ENCODE data around the gene MYH3.

Gene MYH3

GRCh38 chr17:10603931-10604330 lies 53.2 kb downstream of the MYH3 start:
- TF ChIP-seq CTCF (conservative IDR thresholded peaks at IDR 0.05) (no peak), ZFX (IDR thresholded peaks at IDR 0.05) (no peak)
- no peak overlapping the region for H3K27ac ChIP-seq

GRCh38 chr17:10600571-10600970 lies 56.5 kb downstream of the MYH3 start:
- no peak overlapping the region for H3K27ac ChIP-seq
- TF ChIP-seq CTCF (conservative IDR thresholded peaks at IDR 0.05) (no peak), ZFX (IDR thresholded peaks at IDR 0.05) (no peak)

GRCh38 chr17:10598621-10599020 lies 58.5 kb downstream of the MYH3 start:
- no peak for TF ChIP-seq ZFX (IDR thresholded peaks at IDR 0.05)
- no peak for TF ChIP-seq CTCF (conservative IDR thresholded peaks at IDR 0.05)
- no peak overlapping the region for H3K27ac ChIP-seq

GRCh38 chr17:10589553-10590145 lies 67.5 kb downstream of the MYH3 start:
- TF ChIP-seq CTCF (conservative IDR thresholded peaks at IDR 0.05) = no peak
- TF ChIP-seq ZFX (IDR thresholded peaks at IDR 0.05) = no peak
- no peak overlapping the region for H3K27ac ChIP-seq

GRCh38 chr17:10585529-10585928 lies 71.6 kb downstream of the MYH3 start:
- no peak overlapping the region for H3K27ac ChIP-seq
- TF ChIP-seq CTCF (conservative IDR thresholded peaks at IDR 0.05) = no peak
- TF ChIP-seq ZFX (IDR thresholded peaks at IDR 0.05) = no peak

GRCh38 chr17:10583834-10584233 lies 73.3 kb downstream of the MYH3 start:
- H3K27ac ChIP-seq = no peak overlapping the region
- no peak for TF ChIP-seq CTCF (conservative IDR thresholded peaks at IDR 0.05)
- TF ChIP-seq ZFX (IDR thresholded peaks at IDR 0.05) = no peak

- no peak for TF ChIP-seq CTCF (conservative IDR thresholded peaks at IDR 0.05)
- TF ChIP-seq ZFX (IDR thresholded peaks at IDR 0.05) = no peak
- H3K27ac ChIP-seq = no peak overlapping the region
These were observed 77.8 kb downstream of the MYH3 start for GRCh38 chr17:10579270-10579669.

Data from C4-2B (cell line).